GM12878 (cell line): ENCODE measurements around the gene PMPCA. TPM values are rescaled to one million over a fixed set of nuclear protein-coding genes. Genes with fewer than 3 reads are reported as not detected.

Experiments
- ATAC-seq: fragments of 200-7000 bp; cut with Tn5 transposase; 3 replicates; pipeline ENCODE4 v1.9.1; 2020; ENCODE audit warnings: mild to moderate bottlenecking, moderate library complexity
- BruUV-seq: library from RNA; stranded (reverse); fragments of 400-500 nt; replicated peaks from 2 replicates; lab custom pipeline; 2021; lab: Mats Ljungman, UMichigan
- CTCF ChIA-PET: fragments of 300-600 bp; sonication (Branson Sonifier 250); formaldehyde crosslinking; extraction: SDS; loops from one replicate; lab custom pipeline; 2021; ENCODE audit warnings: inconsistent platforms; lab: Yijun Ruan, JAX
- POLR2A ChIA-PET: fragments of 350-600 bp; formaldehyde crosslinking; extraction: SDS; loops from one replicate; lab custom pipeline; 2021; ENCODE audit warnings: inconsistent platforms; lab: Charles Lee
- RAD21 ChIA-PET: fragments of 300-600 bp; sonication (Branson Sonifier 250); formaldehyde crosslinking; loops from one replicate; lab custom pipeline; 2023; ENCODE audit warnings: antibody characterized with exemption; ENCODE audit not compliant: unreplicated experiment; lab: Charles Lee
- SMC1A ChIA-PET: fragments of 300-600 bp; sonication (Branson Sonifier 250); formaldehyde crosslinking; loops from one replicate; lab custom pipeline; 2023; ENCODE audit not compliant: unreplicated experiment, uncharacterized antibody; lab: Charles Lee
- DNase-seq: peaks from one replicate; pipeline ENCODE4 v3.0.0-alpha.2; 2011; ENCODE audit warnings: low read depth, low spot score
- FAIRE-seq: peaks from 3 replicates; lab custom pipeline; 2011; peaks lifted over from hg19 to GRCh38; lab: Jason Lieb, UNC
- H2AFZ ChIP-seq: 2 replicates; pipeline ENCODE4 v1.6.0; 2011; ENCODE audit warnings: low read depth, low read length, control low read depth; ENCODE audit not compliant: control insufficient read depth
- H3K27ac ChIP-seq: 2 replicates; pipeline ENCODE4 v1.5.1; 2011; ENCODE audit warnings: control low read depth; ENCODE audit not compliant: control insufficient read depth, insufficient read depth
- H3K27me3 ChIP-seq, 2 experiments: replicated peaks in 1 of 2; 2 replicates each; pipeline versions ENCODE4 v1.6.0 to v1.6.1; 2011; ENCODE audit warnings: low read length in 1 of 2; ENCODE audit not compliant: control insufficient read depth in 2 of 2, insufficient read depth in 2 of 2
- H3K36me3 ChIP-seq, 2 experiments: 2 replicates each; pipeline ENCODE4 v1.5.1; 2011; ENCODE audit warnings: low read length in 1 of 2; ENCODE audit not compliant: control insufficient read depth in 2 of 2, insufficient read depth in 2 of 2
- H3K4me1 ChIP-seq: 2 replicates; pipeline ENCODE4 v1.6.1; 2011; ENCODE audit warnings: mild to moderate bottlenecking, low read length, moderate library complexity, mixed read lengths; ENCODE audit not compliant: control insufficient read depth, insufficient read depth
- H3K4me2 ChIP-seq: 2 replicates; pipeline ENCODE4 v1.6.0; 2011; ENCODE audit warnings: control low read depth; ENCODE audit not compliant: control insufficient read depth, insufficient read depth
- H3K4me3 ChIP-seq: fragments of 200-600 bp; sonication (generic); 2 replicates; pipeline ENCODE4 v1.5.1; 2016
- H3K79me2 ChIP-seq: 2 replicates; pipeline ENCODE4 v1.6.0; 2011; ENCODE audit warnings: low read length; ENCODE audit not compliant: control insufficient read depth, insufficient read depth
- H3K9ac ChIP-seq: 2 replicates; pipeline ENCODE4 v1.8.0; 2011; ENCODE audit warnings: low read length, control low read depth, mixed read lengths; ENCODE audit not compliant: control insufficient read depth, insufficient read depth
- H3K9me3 ChIP-seq: replicated peaks from 3 replicates; pipeline ENCODE4 v1.5.1; 2011; ENCODE audit warnings: mild to moderate bottlenecking, low read length; ENCODE audit not compliant: control insufficient read depth, insufficient read depth
- H4K20me1 ChIP-seq: 2 replicates; pipeline ENCODE4 v1.6.0; 2011; ENCODE audit not compliant: control insufficient read depth, insufficient read depth
- ASH2L ChIP-seq: fragments of 300-600, 200-600 bp; sonication (generic); IDR thresholded peaks from 2 replicates; pipeline ENCODE4 v1.6.1; 2017; ENCODE audit warnings: low read depth, mild to moderate bottlenecking, borderline replicate concordance
- ATF7 ChIP-seq: fragments of 450-650 bp; IDR thresholded peaks from 2 replicates; pipeline ENCODE4 v1.6.1; 2016; ENCODE audit warnings: low read depth, mild to moderate bottlenecking
- BCL11A ChIP-seq: IDR thresholded peaks from 2 replicates; pipeline ENCODE4 v1.6.1; 2011; ENCODE audit warnings: low read depth, low read length
- BHLHE40 ChIP-seq, 2 experiments: fragments of 450-650 bp in 1 of 2; IDR thresholded peaks; 2 replicates each; pipeline ENCODE4 v1.6.1; 2011 to 2017; ENCODE audit warnings: low read depth in 2 of 2, borderline replicate concordance in 1 of 2, improper control_type of control experiment in 1 of 2, low read length in 1 of 2, mild to moderate bottlenecking in 1 of 2
- BMI1 ChIP-seq: fragments of 450-650 bp; IDR thresholded peaks from 2 replicates; pipeline ENCODE4 v1.6.1; 2016; ENCODE audit warnings: mild to moderate bottlenecking, moderate library complexity, borderline replicate concordance
- ELK1 ChIP-seq: IDR thresholded peaks from 2 replicates; pipeline ENCODE4 v1.6.1; 2012; ENCODE audit warnings: low read depth, low read length, improper control_type of control experiment
- HCFC1 ChIP-seq: fragments of 150-350 bp; IDR thresholded peaks from 2 replicates; pipeline ENCODE4 v1.6.1; 2014; ENCODE audit warnings: low read length
- HSF1 ChIP-seq: fragments of 150-350 bp; IDR thresholded peaks from 2 replicates; pipeline ENCODE4 v1.6.1; 2014; ENCODE audit warnings: mild to moderate bottlenecking, low read depth, low read length
- IKZF2 ChIP-seq, 2 experiments: fragments of 450-650 bp; IDR thresholded peaks; 2 replicates each; pipeline ENCODE4 v1.6.1; 2017; ENCODE audit warnings: mild to moderate bottlenecking in 2 of 2, moderate library complexity in 2 of 2
- IRF4 ChIP-seq: IDR thresholded peaks from 2 replicates; pipeline ENCODE4 v1.6.1; 2011; ENCODE audit warnings: low read depth, low read length
- MEF2A ChIP-seq: IDR thresholded peaks from 2 replicates; pipeline ENCODE4 v1.6.1; 2011; ENCODE audit warnings: low read depth, mild to moderate bottlenecking, low read length, moderate library complexity; ENCODE audit not compliant: insufficient read depth
- NFIC ChIP-seq: IDR thresholded peaks from 2 replicates; pipeline ENCODE4 v1.6.1; 2012; ENCODE audit warnings: low read depth, mild to moderate bottlenecking, inconsistent platforms, low read length, moderate library complexity
- POU2F2 ChIP-seq: IDR thresholded peaks from 3 replicates; pipeline ENCODE4 v1.6.1; 2011; ENCODE audit warnings: low read depth, mild to moderate bottlenecking, low read length, borderline replicate concordance
- RAD21 ChIP-seq: IDR thresholded peaks from 2 replicates; pipeline ENCODE4 v1.6.1; 2011; ENCODE audit warnings: mild to moderate bottlenecking, low read depth, low read length, moderate library complexity; ENCODE audit not compliant: insufficient read depth
- RBBP5 ChIP-seq: fragments of 200-600 bp; sonication (generic); conservative IDR thresholded peaks from 2 replicates; pipeline ENCODE4 v1.6.1; 2016
- SKIL ChIP-seq: fragments of 450-650 bp; IDR thresholded peaks from 2 replicates; pipeline ENCODE4 v1.6.1; 2017; ENCODE audit warnings: mild to moderate bottlenecking, low read depth, inconsistent platforms; ENCODE audit not compliant: poor library complexity, severe bottlenecking
- SP1 ChIP-seq: IDR thresholded peaks from one replicate; pipeline ENCODE4 v1.6.1; 2011; ENCODE audit warnings: low read depth, low read length
- TBL1XR1 ChIP-seq: IDR thresholded peaks from 2 replicates; pipeline ENCODE4 v1.6.1; 2012; ENCODE audit warnings: low read depth, low read length, improper control_type of control experiment
- WGBS: methylation state at CpG from one replicate; pipeline ENCODE4 v1.1.6; 2016; ENCODE audit warnings: low lambda C conversion rate; ENCODE audit not compliant: insufficient replicate concordance, insufficient coverage; ENCODE audit errors: missing lambda C conversion rate; 5-methylcytosine and 5-hydroxymethylcytosine counted together
- in situ Hi-C: fragments of 300-500 bp; cut with MboI; formaldehyde crosslinking; loops from 9 replicates; pipeline ENCODE4 v1.14.3; 2018; ENCODE audit warnings: mixed read lengths
- intact Hi-C: fragments of 100-400 bp; cut with micrococcal nuclease; formaldehyde crosslinking; loops from one replicate; pipeline ENCODE4 v1.14.2; 2022; ENCODE audit not compliant: unreplicated experiment
- polyA plus RNA-seq, 11 experiments: library from polyadenylated mRNA; depleted of rRNA in 4 of 11; unstranded in 6 of 11; stranded (reverse) in 5 of 11; fragments of >200 nt; fragmentation: Nextera tagmentation in 4 of 11; fragmentation: Illumina TruSeq in 1 of 11; extraction: Ambion mirVana in 4 of 11; extraction: Trizol in 1 of 11; gene quantifications; 1 replicate in 1 of 11; 2 replicates in 10 of 11; pipeline versions ENCODE4 v1.2.1 to v1.2.3, GENCODE V29; 2011 to 2016; ENCODE audit warnings: inconsistent platforms in 2 of 11, missing spikeins in 2 of 11, low read depth in 1 of 11
- total RNA-seq, 4 experiments: library from RNA; depleted of rRNA in 3 of 4; stranded (reverse); fragments of >200 nt in 3 of 4; fragmentation: Illumina TruSeq in 1 of 4; extraction: Trizol in 1 of 4; gene quantifications; 2 replicates each; pipeline versions ENCODE4 v1.2.1 to v1.2.3, GENCODE V29; 2013 to 2021

The PMPCA gene
- total and polyA plus RNA-seq, 10 of the 15 experiments (the other 5 are each of a cell fraction or from before 2014, with no cell fraction given): 8.1 to 137 (median 75.7) TPM

GRCh38 chr9:136418182-136419091 lies 8.0 kb downstream of the PMPCA start:
- WGBS: 93% methylated on average over 47 of the region's 48 CpGs
- Histone ChIP-seq H3K9me3 (no peaks in the 10 kb centered on the region), H3K4me3 (no peak overlapping the region), H3K9ac (no peak overlapping the region), H3K4me1 (no peaks in the 10 kb centered on the region), H3K36me3 (peaks cover 34 to 38% of the 10 kb centered on the region in 2 experiments; a peak in 3 of 4 replicates)
- ATAC-seq: no peak
- BruUV-seq: no TSS peak
- intact Hi-C loops: no loop called here
- RAD21 ChIA-PET: no interaction called here
- in situ Hi-C loops: no loop called here
- TF ChIP-seq MEF2A (no peak), RAD21 (no peak), SP1 (no peak), BHLHE40 (IDR thresholded peaks at IDR 0.05; ENCODE audit: borderline replicate concordance in 1 of 2, low read depth in 2 of 2, low read length in 1 of 2) (no peak), SKIL (no peak), IRF4 (no peak), IKZF2 (IDR thresholded peaks at IDR 0.05) (no peak), TBL1XR1 (no peak), POU2F2 (no peak), RBBP5 (no peak), ATF7 (no peak), HSF1 (no peak), NFIC (no peak), ELK1 (no peak), HCFC1 (no peak), ASH2L (no peak), BMI1 (no peak), BCL11A (no peak)
- TF ChIP-seq, all 136 proteins: peak for 0
- DNase-seq (no peak), FAIRE-seq (no peak)
- POLR2A ChIA-PET: interaction anchor here (0.8 to 1.1 kb wide), 2 partner anchors 28 to 320 kb away, joined by 3 to 4 read pairs; no protein-coding TSS in a partner anchor
- Histone ChIP-seq H3K79me2 (no peaks in the 10 kb centered on the region), H3K4me2 (no peak overlapping the region), H2AFZ (no peak overlapping the region), H4K20me1 (no peaks in the 10 kb centered on the region), H3K27me3 (no peaks in the 10 kb centered on the region), H3K27ac (no peak overlapping the region)
- CTCF ChIA-PET: no interaction called here
- SMC1A ChIA-PET: no interaction called here
